DMS153 (cell line): Measurements from ENCODE around the gene ZNF768.
"Not testable (repeated sequence)": the region's sequence is repeated elsewhere in the genome, so short reads cannot be mapped to it uniquely, and the experiment has no call there.

ENCODE experiments used
- DNase-seq: peaks from one replicate; lab custom pipeline; 2025; lab: John Stamatoyannopoulos, UW

Gene ZNF768

GRCh38 chr16:30533146-30533522, 6.8 kb upstream of the ZNF768 start:
- no peak for DNase-seq

DNA sequence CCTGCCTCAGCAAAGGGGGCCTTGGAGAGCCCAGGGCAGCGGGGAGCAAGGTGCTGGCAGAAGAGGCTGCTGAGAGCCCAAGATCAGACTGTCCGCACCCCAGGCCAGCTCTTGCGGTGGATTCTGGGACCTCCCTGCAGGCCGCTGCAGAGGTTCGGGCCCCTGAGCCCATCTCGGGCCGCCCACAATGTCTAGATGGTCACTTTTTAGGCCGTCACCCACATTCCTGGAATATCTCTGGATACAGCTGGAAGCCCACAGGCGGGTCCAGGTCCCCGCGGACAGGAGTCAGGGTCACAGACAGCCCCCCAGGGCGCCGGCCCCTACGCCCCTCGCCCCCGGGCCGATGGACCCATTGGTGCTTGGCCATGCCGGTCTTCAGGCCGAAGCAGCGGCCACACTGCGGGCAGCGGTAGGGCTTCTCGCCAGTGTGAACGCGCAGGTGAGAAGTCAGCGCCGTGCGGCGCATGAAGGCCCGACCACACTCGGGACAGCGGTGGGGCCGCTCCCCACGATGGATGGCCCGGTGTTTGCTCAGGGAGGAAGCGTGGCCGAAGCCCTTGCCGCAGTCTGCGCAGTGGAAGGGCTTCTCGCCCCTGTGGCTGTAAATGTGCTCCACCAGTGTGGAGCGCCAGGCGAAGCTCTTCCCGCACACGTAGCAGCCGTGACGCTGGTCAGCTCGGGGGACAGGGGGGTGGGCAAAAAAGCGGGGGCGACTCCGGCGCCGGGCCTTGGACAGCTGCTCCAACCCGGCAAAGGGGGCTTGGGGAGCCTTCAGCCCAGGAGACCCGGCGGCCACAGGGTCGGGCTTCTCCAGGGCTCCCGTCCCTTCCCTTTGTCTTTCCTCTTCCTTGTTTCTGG, 6.1 kb upstream of the ZNF768 start:
- DNase-seq = no peak

- no peak for DNase-seq
Observed at GRCh38 chr16:30530163-30531037, 4.0 kb upstream of the ZNF768 start.

- no peak for DNase-seq
Observed at GRCh38 chr16:30528799-30529457, 2.6 kb upstream of the ZNF768 start.

GRCh38 chr16:30527635-30528178, 1.3 kb upstream of the ZNF768 start:
- no peak for DNase-seq

DNA sequence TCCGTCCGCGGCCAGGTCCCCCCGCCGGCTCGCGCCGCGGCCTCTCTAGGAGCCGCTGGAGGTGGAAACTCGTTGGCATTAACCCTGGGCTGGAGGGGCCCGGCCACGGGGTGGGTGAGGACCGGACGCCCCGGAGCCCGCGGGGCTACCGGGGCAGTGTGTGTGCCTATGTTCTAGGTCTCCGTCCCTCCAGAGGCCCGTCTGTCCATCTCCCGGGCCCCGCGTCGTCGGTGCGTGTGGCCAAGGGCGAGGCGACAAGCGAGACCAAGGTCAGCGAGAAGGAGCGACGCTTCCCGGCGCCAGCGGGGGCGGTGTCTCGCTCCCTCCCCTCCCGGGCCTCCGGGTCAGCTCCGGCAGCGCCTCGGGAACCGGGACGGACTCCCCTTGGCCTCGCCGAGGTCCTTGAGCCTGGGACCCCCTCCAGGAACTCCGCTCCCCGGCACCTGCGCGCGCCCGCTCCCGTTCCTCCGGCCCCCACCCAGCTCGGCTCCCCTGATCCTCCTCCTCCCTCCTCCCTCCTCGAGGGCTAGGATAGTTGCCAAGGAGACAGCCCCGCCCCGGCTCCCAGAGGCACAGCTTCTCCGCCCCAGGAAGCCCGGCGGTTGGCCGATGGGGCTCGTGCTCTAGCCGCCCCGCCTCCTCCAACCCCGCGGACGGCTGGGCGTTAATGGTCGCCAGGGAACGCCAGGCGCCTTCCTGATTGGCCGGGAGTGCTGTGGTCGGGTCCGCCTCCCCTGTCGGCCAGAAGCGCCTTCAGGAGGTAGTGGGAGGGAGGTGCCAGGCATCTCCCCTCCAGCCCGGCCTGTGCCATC, 663 bp upstream of the ZNF768 start:
- peak; percentile 97 for DNase-seq

DNA sequence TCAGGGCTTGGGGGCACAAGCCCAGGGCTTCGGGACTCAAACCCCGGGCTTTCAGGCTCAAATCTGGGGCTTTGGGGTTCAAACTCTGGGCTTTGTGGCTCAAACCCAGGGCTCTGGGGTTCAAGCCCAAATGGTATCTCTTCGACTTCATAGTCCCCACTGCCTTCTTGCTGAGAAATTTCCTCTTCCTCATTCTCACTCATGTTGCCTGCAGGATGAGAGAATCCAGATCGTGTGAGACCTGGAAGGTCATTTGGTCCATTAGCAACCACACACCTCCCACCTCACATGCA, 576 bp downstream of the ZNF768 start:
- DNase-seq = no peak

GRCh38 chr16:30524575-30525568, 1.5 kb downstream of the ZNF768 start:
- no peak for DNase-seq

DNA sequence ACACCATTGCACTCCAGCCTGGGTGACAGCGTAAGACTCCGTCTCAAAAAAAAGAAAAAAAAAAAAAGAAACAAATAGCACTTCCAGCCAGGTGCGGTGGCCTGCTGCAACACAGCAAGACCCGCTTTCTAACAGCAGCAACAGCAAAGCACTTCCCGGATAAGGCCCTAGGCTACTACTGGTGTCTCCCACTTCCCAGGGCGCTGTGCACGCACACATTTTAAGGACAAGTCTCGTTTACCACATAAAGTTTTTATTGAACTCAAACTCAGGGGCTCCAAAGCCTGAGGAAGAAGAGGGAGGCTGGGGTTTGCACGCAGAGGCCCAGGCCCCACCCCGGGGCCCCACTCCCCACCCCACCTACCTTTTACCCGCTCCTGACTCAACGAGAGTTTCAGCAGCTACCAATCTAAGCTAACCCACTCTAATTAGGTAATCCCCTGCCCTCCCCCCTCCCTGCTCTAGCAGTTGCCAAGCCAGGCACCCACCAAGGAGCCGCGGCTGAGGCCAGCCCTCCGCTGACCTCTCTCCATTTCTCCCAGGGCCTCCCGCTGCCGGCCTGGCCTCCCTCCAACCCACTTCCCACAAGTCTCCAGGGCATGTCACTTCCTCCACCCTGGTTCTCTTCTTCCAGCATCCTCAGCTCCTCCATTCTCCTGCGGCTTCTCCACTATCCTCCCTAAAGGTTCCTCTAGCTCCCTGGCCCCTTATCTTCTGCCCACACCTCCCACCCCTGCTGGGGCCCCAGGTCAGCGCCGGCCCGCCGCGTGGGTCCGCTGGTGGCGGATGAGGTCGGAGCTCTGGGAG, 2.4 kb downstream of the ZNF768 start:
- no peak for DNase-seq

DNA sequence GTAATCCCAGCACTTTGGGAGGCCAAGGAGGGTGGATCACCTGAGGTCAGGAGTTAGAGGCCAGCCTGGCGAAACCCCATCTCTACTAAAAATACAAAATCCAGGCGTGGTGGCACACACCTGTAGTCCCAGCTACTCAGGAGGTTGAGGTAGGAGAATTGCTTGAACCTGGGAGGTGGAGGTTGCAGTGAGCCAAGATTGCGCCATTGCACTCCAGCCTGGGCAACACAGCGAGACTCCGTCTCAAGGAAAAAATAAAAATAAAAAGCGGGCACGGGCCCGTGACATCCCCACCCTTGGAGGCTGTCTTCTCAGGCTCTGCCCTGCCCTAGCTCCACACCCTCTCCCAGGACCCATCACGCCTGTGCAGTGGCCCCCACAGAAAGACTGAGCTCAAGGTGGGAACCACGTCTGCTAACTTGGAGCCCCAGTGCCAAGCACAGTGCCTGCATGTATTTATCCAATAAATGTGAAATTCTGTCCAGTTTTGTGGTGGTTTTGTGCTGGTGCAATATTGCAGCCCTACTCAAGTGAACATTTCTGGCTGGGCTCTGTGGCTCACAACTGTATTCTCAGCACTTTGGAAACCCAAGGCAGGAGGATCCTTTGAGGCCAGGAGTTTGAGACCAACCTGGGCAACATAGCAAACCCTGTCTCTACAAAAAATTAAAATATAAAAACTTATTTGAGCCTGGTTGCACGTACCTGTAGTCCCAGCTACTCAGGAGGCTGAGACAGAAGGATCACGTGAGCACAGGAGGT, 3.5 kb downstream of the ZNF768 start:
- DNase-seq = not testable (repeated sequence)

GRCh38 chr16:30521873-30522641, 4.3 kb downstream of the ZNF768 start:
- DNase-seq = no peak

DNA sequence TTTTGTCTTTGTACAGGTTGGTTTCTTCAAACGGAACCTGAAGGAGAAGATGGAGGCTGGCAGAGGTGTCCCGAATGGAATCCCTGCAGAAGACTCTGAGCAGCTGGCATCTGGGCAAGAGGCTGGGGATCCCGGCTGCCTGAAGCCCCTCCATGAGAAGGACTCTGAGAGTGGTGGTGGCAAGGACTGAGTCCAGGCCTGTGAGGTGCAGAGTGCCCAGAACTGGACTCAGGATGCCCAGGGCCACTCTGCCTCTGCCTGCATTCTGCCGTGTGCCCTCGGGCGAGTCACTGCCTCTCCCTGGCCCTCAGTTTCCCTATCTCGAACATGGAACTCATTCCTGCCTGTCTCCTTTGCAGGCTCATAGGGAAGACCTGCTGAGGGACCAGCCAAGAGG, 4.9 kb downstream of the ZNF768 start:
- DNase-seq = no peak

DNA sequence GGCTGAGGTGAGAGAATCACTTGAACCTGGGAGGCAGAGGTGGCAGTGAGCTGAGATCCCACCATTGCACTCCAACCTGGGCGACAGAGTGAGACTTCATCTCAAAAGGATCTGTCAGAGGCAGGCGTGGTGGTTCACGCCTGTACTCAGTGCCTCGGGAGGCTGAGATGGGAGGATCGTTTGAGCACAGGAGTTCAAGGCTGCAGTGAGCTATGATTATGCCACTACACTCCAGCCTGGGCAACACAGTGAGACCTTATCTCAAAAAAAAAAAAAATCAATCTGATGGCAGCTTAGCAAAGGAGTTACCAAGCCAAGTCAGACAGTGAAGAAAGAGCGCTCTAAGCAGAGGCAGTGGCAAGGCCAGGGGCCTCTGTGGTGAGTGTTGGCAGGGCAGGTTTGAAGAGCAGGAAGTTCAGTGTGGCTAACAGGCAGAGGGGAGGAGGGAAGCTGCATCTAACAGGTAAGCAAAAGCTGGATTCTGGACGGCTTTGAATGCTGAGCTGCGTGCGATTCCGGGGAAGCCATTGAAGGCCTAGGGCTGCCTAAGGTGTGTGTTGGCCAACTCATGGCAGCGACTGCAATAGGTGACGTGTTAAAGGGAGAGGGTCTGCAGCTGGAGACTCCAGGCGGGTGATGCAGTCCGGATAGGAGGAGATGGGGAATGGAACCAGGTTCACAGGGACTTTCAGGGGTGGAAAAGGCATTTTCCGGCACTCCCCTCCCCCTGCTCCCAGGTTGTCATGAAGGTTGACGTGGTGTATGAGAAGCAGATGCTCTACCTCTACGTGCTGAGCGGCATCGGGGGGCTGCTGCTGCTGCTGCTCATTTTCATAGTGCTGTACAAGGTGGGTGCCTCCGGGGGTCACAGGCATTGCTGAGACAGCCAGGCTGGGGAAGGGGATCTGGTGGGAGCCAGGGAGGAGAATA, 7.0 kb downstream of the ZNF768 start:
- DNase-seq = no peak

DNA sequence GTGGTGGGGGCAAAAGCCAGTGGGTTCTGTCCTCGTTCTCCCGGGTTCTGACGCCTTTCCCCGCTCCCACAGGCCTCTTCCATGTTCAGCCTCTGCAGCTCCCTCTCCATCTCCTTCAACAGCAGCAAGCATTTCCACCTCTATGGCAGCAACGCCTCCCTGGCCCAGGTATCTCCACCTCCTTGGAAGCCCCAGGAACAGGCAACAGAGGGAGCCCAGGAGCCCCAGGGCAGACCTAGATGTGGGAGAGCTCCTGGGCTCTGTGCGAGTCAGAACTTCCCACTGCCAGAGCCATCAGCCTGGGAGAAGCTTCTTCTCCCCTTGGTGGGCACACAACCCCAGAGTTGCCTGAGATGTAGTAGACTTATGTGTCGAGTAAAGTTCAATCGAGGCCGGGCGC, 7.8 kb downstream of the ZNF768 start:
- DNase-seq = no peak

DNA sequence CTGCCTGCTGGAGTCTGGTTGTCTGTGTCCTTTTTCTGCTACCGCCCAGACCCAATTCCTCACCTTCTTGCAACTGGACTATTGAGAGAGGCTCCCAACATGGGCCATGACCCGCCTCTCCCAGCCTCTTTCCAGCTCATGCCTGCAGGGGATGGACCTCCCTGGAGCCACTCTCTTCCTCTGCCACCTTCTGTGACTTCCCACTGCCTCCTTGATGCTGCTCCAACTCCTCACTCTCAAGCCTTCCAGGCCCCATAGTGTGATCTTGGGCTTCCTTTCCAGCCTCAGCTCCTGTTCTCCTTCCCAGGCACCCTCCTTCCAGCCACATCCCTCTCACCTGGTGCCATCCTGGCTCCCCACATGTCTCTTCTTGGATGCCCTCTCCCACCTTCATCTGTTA, 11.1 kb downstream of the ZNF768 start:
- DNase-seq = no peak

GRCh38 chr16:30511509-30511908, 14.9 kb downstream of the ZNF768 start:
- DNase-seq = no peak

GRCh38 chr16:30510376-30510938, 15.9 kb downstream of the ZNF768 start:
- no peak for DNase-seq
